GM12878 (cell line): ENCODE results near the gene PTP4A1. TPM values are rescaled to one million over a fixed set of nuclear protein-coding genes. Genes with fewer than 3 reads are reported as not detected.
A peak's percentile ranks its signal among the peaks of the same experiment; 100 is the strongest.

ENCODE experiments used
- BMI1 ChIP-seq: fragments of 450-650 bp; IDR thresholded peaks from 2 replicates; pipeline ENCODE4 v1.6.1; 2016; ENCODE audit warnings: mild to moderate bottlenecking, moderate library complexity, borderline replicate concordance
- CEBPB ChIP-seq, 2 experiments: fragments of 150-350 bp in 1 of 2; IDR thresholded peaks; 2 replicates each; pipeline ENCODE4 v1.6.1; 2012 to 2014; ENCODE audit warnings: low read depth in 2 of 2, low read length in 2 of 2, borderline replicate concordance in 1 of 2, inconsistent platforms in 1 of 2
- E2F4 ChIP-seq: IDR thresholded peaks from 2 replicates; pipeline ENCODE4 v1.6.1; 2012; ENCODE audit warnings: low read depth, low read length, improper control_type of control experiment
- ESRRA ChIP-seq: IDR thresholded peaks from 2 replicates; pipeline ENCODE4 v1.6.1; 2012; ENCODE audit warnings: mild to moderate bottlenecking, low read length, improper control_type of control experiment
- FOS ChIP-seq: IDR thresholded peaks from 3 replicates; pipeline ENCODE4 v1.6.1; 2011; ENCODE audit warnings: borderline replicate concordance; ENCODE audit not compliant: insufficient read length; ENCODE audit errors: extremely low read depth
- KLF5 ChIP-seq: fragments of 450-650 bp; IDR thresholded peaks from 2 replicates; pipeline ENCODE4 v1.6.1; 2014; ENCODE audit warnings: mild to moderate bottlenecking; ENCODE audit not compliant: partially characterized antibody
- MAX ChIP-seq: IDR thresholded peaks from 2 replicates; pipeline ENCODE4 v1.6.1; 2012; ENCODE audit warnings: low read depth, low read length, improper control_type of control experiment
- MLLT1 ChIP-seq: fragments of 450-650 bp; IDR thresholded peaks from 2 replicates; pipeline ENCODE4 v1.6.1; 2016; ENCODE audit warnings: mild to moderate bottlenecking
- MTA2 ChIP-seq: fragments of 450-650 bp; IDR thresholded peaks from 2 replicates; pipeline ENCODE4 v1.6.1; 2016; ENCODE audit warnings: low read depth, mild to moderate bottlenecking, moderate library complexity
- POLR2AphosphoS5 ChIP-seq: IDR thresholded peaks from 2 replicates; pipeline ENCODE4 v1.6.1; 2011; ENCODE audit warnings: mild to moderate bottlenecking, low read length, inconsistent platforms
- PRDM15 ChIP-seq: fragments of 450-650 bp; formaldehyde crosslinking; IDR thresholded peaks from 2 replicates; pipeline ENCODE4 v1.4.0; 2020; ENCODE audit warnings: mild to moderate bottlenecking, moderate library complexity
- RAD21 ChIP-seq: IDR thresholded peaks from 2 replicates; pipeline ENCODE4 v1.6.1; 2011; ENCODE audit warnings: mild to moderate bottlenecking, low read depth, low read length, moderate library complexity; ENCODE audit not compliant: insufficient read depth
- RUNX3 ChIP-seq: IDR thresholded peaks from 2 replicates; pipeline ENCODE4 v1.6.1; 2012; ENCODE audit warnings: low read length, inconsistent platforms
- SMARCA5 ChIP-seq: fragments of 450-650 bp; IDR thresholded peaks from 2 replicates; pipeline ENCODE4 v1.6.1; 2017; ENCODE audit warnings: mild to moderate bottlenecking
- YY1 ChIP-seq: IDR thresholded peaks from 2 replicates; pipeline ENCODE4 v1.6.1; 2011; ENCODE audit warnings: low read depth, mild to moderate bottlenecking, low read length
- ZNF687 ChIP-seq: fragments of 450-650 bp; IDR thresholded peaks from 2 replicates; pipeline ENCODE4 v1.6.1; 2017; ENCODE audit warnings: mild to moderate bottlenecking, moderate library complexity
- polyA plus RNA-seq, 11 experiments: library from polyadenylated mRNA; depleted of rRNA in 4 of 11; unstranded in 6 of 11; stranded (reverse) in 5 of 11; fragments of >200 nt; fragmentation: Nextera tagmentation in 4 of 11; fragmentation: Illumina TruSeq in 1 of 11; extraction: Ambion mirVana in 4 of 11; extraction: Trizol in 1 of 11; gene quantifications; 1 replicate in 1 of 11; 2 replicates in 10 of 11; pipeline versions ENCODE4 v1.2.1 to v1.2.3, GENCODE V29; 2011 to 2016; ENCODE audit warnings: inconsistent platforms in 2 of 11, missing spikeins in 2 of 11, low read depth in 1 of 11
- total RNA-seq, 4 experiments: library from RNA; depleted of rRNA in 3 of 4; stranded (reverse); fragments of >200 nt in 3 of 4; fragmentation: Illumina TruSeq in 1 of 4; extraction: Trizol in 1 of 4; gene quantifications; 2 replicates each; pipeline versions ENCODE4 v1.2.1 to v1.2.3, GENCODE V29; 2013 to 2021

The PTP4A1 gene
- total and polyA plus RNA-seq, 10 of the 15 experiments (the other 5 are each of a cell fraction or from before 2014, with no cell fraction given), result 8.5 to 190 (median 46.4) TPM; not detected in 2

GRCh38 chr6:63537201-63537958 is 34.9 kb upstream of the PTP4A1 start (continued):
- TF ChIP-seq PRDM15, result no peak
- TF ChIP-seq YY1, result no peak
- no peak for TF ChIP-seq RAD21
- TF ChIP-seq FOS, result no peak
- no peak for TF ChIP-seq MAX
- no peak for TF ChIP-seq SMARCA5
- peak; percentile 40 for TF ChIP-seq KLF5
- no peak for TF ChIP-seq ESRRA
- no peak for TF ChIP-seq POLR2AphosphoS5
- no peak for TF ChIP-seq CEBPB (IDR thresholded peaks at IDR 0.05; ENCODE audit: borderline replicate concordance in 1 of 2, low read depth in 2 of 2, low read length in 2 of 2)
- TF ChIP-seq ZNF687, result no peak
- TF ChIP-seq E2F4, result no peak
- TF ChIP-seq BMI1, result peak; percentile 80
- TF ChIP-seq MLLT1, result peak; percentile 78; the same call in 1 of the 2 replicates
- TF ChIP-seq MTA2, result peak; percentile 99
- TF ChIP-seq RUNX3, result 0 out of 2 replicates have a peak, but pooled peaks have one; percentile 22
